Panc1 (cell line): Measurements from ENCODE around the gene CYP1B1.
A peak's percentile ranks its signal among the peaks of the same experiment; 100 is the strongest.

Source experiments
- POLR2AphosphoS5 ChIP-seq: IDR thresholded peaks from 2 replicates; pipeline ENCODE4 v1.6.1; 2012; ENCODE audit warnings: mild to moderate bottlenecking, low read depth, low read length, moderate library complexity
- SIN3A ChIP-seq: IDR thresholded peaks from 2 replicates; pipeline ENCODE4 v1.6.1; 2012; ENCODE audit warnings: low read depth, mild to moderate bottlenecking, low read length, moderate library complexity, borderline replicate concordance; ENCODE audit not compliant: insufficient read depth
- TF ChIP-seq, protein P1 (sequence below): fragments of 450-650 bp; IDR thresholded peaks from 2 replicates; pipeline ENCODE4 v1.5.1; 2017; ENCODE audit warnings: mild to moderate bottlenecking
- TF ChIP-seq, protein P2 (sequence below), 2 experiments: IDR thresholded peaks; 2 replicates each; pipeline ENCODE4 v1.6.1; 2011 to 2012; ENCODE audit warnings: low read depth in 2 of 2, control low read depth in 1 of 2, low read length in 1 of 2, mild to moderate bottlenecking in 1 of 2, moderate library complexity in 1 of 2; ENCODE audit not compliant: insufficient read depth in 1 of 2

DNA sequence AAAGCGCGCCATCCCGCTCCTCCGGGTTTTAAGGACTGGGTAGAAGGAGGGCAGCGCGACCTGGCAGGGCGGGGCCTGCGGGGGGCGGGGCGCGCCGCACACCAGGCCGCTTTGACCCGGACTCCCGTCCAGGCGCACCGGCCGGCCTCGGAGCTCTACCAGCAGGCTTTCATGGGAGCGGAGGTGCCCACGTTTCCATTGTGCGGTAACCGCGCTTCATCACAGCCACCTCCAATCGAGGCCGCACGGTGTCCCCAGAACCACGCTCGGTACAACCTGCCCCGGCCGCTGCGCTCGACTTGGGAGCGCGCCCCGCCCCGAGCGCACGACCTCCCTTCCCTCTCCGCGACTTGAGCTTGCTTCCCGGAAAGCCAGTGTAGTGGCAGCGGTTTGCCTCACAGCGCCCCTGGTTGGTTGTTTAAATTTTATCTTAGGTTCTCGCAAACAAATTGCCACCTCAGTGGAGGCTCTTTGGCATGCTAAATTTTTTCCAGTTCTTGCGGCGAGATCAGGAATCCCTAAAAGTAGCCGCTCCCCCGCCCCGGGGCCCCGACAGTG, 280 bp upstream of the CYP1B1 start:
- TF ChIP-seq, protein P1, sequence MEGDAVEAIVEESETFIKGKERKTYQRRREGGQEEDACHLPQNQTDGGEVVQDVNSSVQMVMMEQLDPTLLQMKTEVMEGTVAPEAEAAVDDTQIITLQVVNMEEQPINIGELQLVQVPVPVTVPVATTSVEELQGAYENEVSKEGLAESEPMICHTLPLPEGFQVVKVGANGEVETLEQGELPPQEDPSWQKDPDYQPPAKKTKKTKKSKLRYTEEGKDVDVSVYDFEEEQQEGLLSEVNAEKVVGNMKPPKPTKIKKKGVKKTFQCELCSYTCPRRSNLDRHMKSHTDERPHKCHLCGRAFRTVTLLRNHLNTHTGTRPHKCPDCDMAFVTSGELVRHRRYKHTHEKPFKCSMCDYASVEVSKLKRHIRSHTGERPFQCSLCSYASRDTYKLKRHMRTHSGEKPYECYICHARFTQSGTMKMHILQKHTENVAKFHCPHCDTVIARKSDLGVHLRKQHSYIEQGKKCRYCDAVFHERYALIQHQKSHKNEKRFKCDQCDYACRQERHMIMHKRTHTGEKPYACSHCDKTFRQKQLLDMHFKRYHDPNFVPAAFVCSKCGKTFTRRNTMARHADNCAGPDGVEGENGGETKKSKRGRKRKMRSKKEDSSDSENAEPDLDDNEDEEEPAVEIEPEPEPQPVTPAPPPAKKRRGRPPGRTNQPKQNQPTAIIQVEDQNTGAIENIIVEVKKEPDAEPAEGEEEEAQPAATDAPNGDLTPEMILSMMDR, result no peak
- TF ChIP-seq SIN3A (peak; percentile 70; the same call in 1 of the 2 replicates), POLR2AphosphoS5 (peak; percentile 13; the same call in 1 of the 2 replicates)
- TF ChIP-seq, protein P2, sequence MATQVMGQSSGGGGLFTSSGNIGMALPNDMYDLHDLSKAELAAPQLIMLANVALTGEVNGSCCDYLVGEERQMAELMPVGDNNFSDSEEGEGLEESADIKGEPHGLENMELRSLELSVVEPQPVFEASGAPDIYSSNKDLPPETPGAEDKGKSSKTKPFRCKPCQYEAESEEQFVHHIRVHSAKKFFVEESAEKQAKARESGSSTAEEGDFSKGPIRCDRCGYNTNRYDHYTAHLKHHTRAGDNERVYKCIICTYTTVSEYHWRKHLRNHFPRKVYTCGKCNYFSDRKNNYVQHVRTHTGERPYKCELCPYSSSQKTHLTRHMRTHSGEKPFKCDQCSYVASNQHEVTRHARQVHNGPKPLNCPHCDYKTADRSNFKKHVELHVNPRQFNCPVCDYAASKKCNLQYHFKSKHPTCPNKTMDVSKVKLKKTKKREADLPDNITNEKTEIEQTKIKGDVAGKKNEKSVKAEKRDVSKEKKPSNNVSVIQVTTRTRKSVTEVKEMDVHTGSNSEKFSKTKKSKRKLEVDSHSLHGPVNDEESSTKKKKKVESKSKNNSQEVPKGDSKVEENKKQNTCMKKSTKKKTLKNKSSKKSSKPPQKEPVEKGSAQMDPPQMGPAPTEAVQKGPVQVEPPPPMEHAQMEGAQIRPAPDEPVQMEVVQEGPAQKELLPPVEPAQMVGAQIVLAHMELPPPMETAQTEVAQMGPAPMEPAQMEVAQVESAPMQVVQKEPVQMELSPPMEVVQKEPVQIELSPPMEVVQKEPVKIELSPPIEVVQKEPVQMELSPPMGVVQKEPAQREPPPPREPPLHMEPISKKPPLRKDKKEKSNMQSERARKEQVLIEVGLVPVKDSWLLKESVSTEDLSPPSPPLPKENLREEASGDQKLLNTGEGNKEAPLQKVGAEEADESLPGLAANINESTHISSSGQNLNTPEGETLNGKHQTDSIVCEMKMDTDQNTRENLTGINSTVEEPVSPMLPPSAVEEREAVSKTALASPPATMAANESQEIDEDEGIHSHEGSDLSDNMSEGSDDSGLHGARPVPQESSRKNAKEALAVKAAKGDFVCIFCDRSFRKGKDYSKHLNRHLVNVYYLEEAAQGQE (IDR thresholded peaks at IDR 0.05; ENCODE audit: insufficient read depth in 1 of 2, low read depth in 2 of 2, low read length in 1 of 2), result no peak
